H1 (cell line): ENCODE results near the gene DCLK1. TPM values are rescaled to one million over a fixed set of nuclear protein-coding genes. Genes with fewer than 3 reads are reported as not detected.

Experiments
- CTCF ChIA-PET: fragments of 300-600 bp; sonication (Branson Sonifier 250); formaldehyde crosslinking; loops from one replicate; lab custom pipeline; 2021; ENCODE audit not compliant: partially characterized antibody; lab: Charles Lee
- POLR2A ChIA-PET: fragments of 300-600 bp; sonication (Branson Sonifier 250); formaldehyde crosslinking; loops from one replicate; lab custom pipeline; 2021; ENCODE audit warnings: inconsistent platforms; ENCODE audit not compliant: partially characterized antibody; lab: Charles Lee
- DNase-seq, 2 experiments: peaks; one replicate each; pipeline versions ENCODE4 v3.0.0 to v3.0.0-alpha.2; 2010 to 2022; ENCODE audit warnings: low spot score in 2 of 2, low read depth in 1 of 2, mixed read lengths in 1 of 2
- FAIRE-seq: peaks from 2 replicates; lab custom pipeline; 2011; peaks lifted over from hg19 to GRCh38; lab: Jason Lieb, UNC
- H2AFZ ChIP-seq: 2 replicates; pipeline ENCODE4 v1.8.1; 2012; ENCODE audit warnings: low read length, inconsistent platforms
- H2AK5ac ChIP-seq: 2 replicates; pipeline ENCODE4 v1.6.1; 2013; ENCODE audit warnings: low read depth, low read length
- H2BK120ac ChIP-seq: replicated peaks from 2 replicates; pipeline ENCODE3; 2013; ENCODE audit warnings: low read depth, low read length, inconsistent platforms
- H2BK12ac ChIP-seq: 2 replicates; pipeline ENCODE4 v1.6.1; 2013; ENCODE audit warnings: low read depth, low read length
- H2BK15ac ChIP-seq: 2 replicates; pipeline ENCODE4 v1.6.1; 2013; ENCODE audit warnings: low read length
- H2BK20ac ChIP-seq: 2 replicates; pipeline ENCODE4 v1.6.1; 2013; ENCODE audit warnings: low read length
- H2BK5ac ChIP-seq: 2 replicates; pipeline ENCODE4 v1.6.1; 2013; ENCODE audit warnings: low read depth, low read length
- H3K14ac ChIP-seq: 2 replicates; pipeline ENCODE4 v1.6.1; 2013; ENCODE audit warnings: inconsistent platforms; ENCODE audit not compliant: insufficient read length
- H3K18ac ChIP-seq: 2 replicates; pipeline ENCODE4 v1.6.1; 2013; ENCODE audit warnings: low read length; ENCODE audit errors: extremely low read depth
- H3K23ac ChIP-seq: 2 replicates; pipeline ENCODE4 v1.6.1; 2013; ENCODE audit warnings: inconsistent platforms; ENCODE audit not compliant: insufficient read length
- H3K23me2 ChIP-seq: 2 replicates; pipeline ENCODE4 v1.6.1; 2013; ENCODE audit warnings: low read depth, low read length
- H3K27ac ChIP-seq: 2 replicates; pipeline ENCODE4 v1.6.1; 2011; ENCODE audit warnings: low read depth, low read length, inconsistent platforms
- H3K27me3 ChIP-seq, 4 experiments: replicated peaks in 1 of 4; 1 replicate in 1 of 4; 2 replicates in 3 of 4; pipeline versions ENCODE4 v1.6.1 to v1.8.1; 2011 to 2013; ENCODE audit warnings: low read length in 3 of 4, mild to moderate bottlenecking in 3 of 4, inconsistent platforms in 2 of 4, mixed read lengths in 2 of 4, moderate library complexity in 1 of 4; ENCODE audit not compliant: control insufficient read depth in 3 of 4, insufficient read depth in 3 of 4; ENCODE audit errors: extremely low read depth in 1 of 4
- H3K36me3 ChIP-seq, 4 experiments: 2 replicates each; pipeline versions ENCODE4 v1.6.1 to v1.8.1; 2011 to 2013; ENCODE audit warnings: mild to moderate bottlenecking in 4 of 4, low read length in 3 of 4, moderate library complexity in 2 of 4, control low read depth in 1 of 4, inconsistent platforms in 1 of 4; ENCODE audit not compliant: insufficient read depth in 4 of 4, control insufficient read depth in 2 of 4
- H3K4ac ChIP-seq: replicated peaks from 2 replicates; pipeline ENCODE3; 2013; ENCODE audit warnings: low read length, low read depth, mixed read lengths, inconsistent platforms; ENCODE audit not compliant: insufficient read length
- H3K4me1 ChIP-seq, 4 experiments: replicated peaks in 1 of 4; 1 replicate in 1 of 4; 2 replicates in 3 of 4; pipeline versions ENCODE4 v1.6.1 to v1.8.1; 2011 to 2013; ENCODE audit warnings: low read length in 3 of 4, inconsistent platforms in 2 of 4, mixed read lengths in 1 of 4; ENCODE audit not compliant: insufficient read depth in 4 of 4, control insufficient read depth in 3 of 4
- H3K4me2 ChIP-seq, 2 experiments: 2 replicates each; pipeline versions ENCODE4 v1.6.1 to v1.8.1; 2011 to 2013; ENCODE audit warnings: low read depth in 2 of 2, low read length in 2 of 2, control low read depth in 1 of 2, inconsistent platforms in 1 of 2, mild to moderate bottlenecking in 1 of 2; ENCODE audit not compliant: insufficient read depth in 1 of 2
- H3K4me3 ChIP-seq, 4 experiments: fragments of 200-600, 300-600 bp in 1 of 4; sonication (generic), shearing (Covaris generic), sonication (Bioruptor Twin) in 1 of 4; 2 replicates each; pipeline versions ENCODE4 v1.5.1 to v1.8.1; 2011 to 2016; ENCODE audit warnings: low read length in 4 of 4, low read depth in 3 of 4, control low read depth in 2 of 4, inconsistent platforms in 2 of 4, mild to moderate bottlenecking in 2 of 4, mixed read lengths in 1 of 4, moderate library complexity in 1 of 4; ENCODE audit not compliant: insufficient read depth in 2 of 4; ENCODE audit errors: extremely low read depth in 1 of 4
- H3K56ac ChIP-seq: replicated peaks from 2 replicates; pipeline ENCODE3; 2013; ENCODE audit warnings: low read depth, mild to moderate bottlenecking, mixed read lengths, low read length, inconsistent platforms; ENCODE audit not compliant: insufficient read length
- H3K79me1 ChIP-seq: 2 replicates; pipeline ENCODE4 v1.6.1; 2013; ENCODE audit warnings: low read depth, low read length, control low read depth
- H3K79me2 ChIP-seq, 2 experiments: 2 replicates each; pipeline versions ENCODE4 v1.6.1 to v1.8.1; 2012 to 2013; ENCODE audit warnings: low read length in 2 of 2, mild to moderate bottlenecking in 2 of 2, inconsistent platforms in 1 of 2; ENCODE audit not compliant: insufficient read depth in 2 of 2, control insufficient read depth in 1 of 2
- H3K9ac ChIP-seq, 4 experiments: replicated peaks in 1 of 4; 1 replicate in 1 of 4; 2 replicates in 3 of 4; pipeline versions ENCODE4 v1.6.1 to v1.8.1; 2011 to 2013; ENCODE audit warnings: low read depth in 3 of 4, low read length in 3 of 4, control low read depth in 2 of 4, mild to moderate bottlenecking in 2 of 4, moderate library complexity in 2 of 4, inconsistent platforms in 1 of 4; ENCODE audit errors: extremely low read depth in 1 of 4
- H3K9me3 ChIP-seq, 2 experiments: 2 replicates each; pipeline versions ENCODE4 v1.6.1 to v1.8.1; 2012 to 2013; ENCODE audit warnings: mild to moderate bottlenecking in 2 of 2, moderate library complexity in 2 of 2, control low read depth in 1 of 2, inconsistent platforms in 1 of 2, low read depth in 1 of 2, low read length in 1 of 2, mixed read lengths in 1 of 2; ENCODE audit not compliant: insufficient read depth in 2 of 2
- H4K20me1 ChIP-seq, 2 experiments: replicated peaks in 1 of 2; 2 replicates each; pipeline versions ENCODE3 to v1.8.1; 2011 to 2013; ENCODE audit warnings: inconsistent platforms in 2 of 2, low read length in 2 of 2, mild to moderate bottlenecking in 1 of 2; ENCODE audit not compliant: insufficient read depth in 2 of 2, control insufficient read depth in 1 of 2
- H4K5ac ChIP-seq: 2 replicates; pipeline ENCODE4 v1.6.1; 2013; ENCODE audit warnings: low read length, low read depth, mixed read lengths, inconsistent platforms; ENCODE audit not compliant: insufficient read length
- H4K8ac ChIP-seq: 2 replicates; pipeline ENCODE4 v1.8.0; 2013; ENCODE audit warnings: mild to moderate bottlenecking, moderate library complexity, low read length, inconsistent platforms; ENCODE audit not compliant: insufficient read depth; ENCODE audit errors: extremely low read depth
- H4K91ac ChIP-seq: replicated peaks from 2 replicates; pipeline ENCODE3; 2013; ENCODE audit warnings: low read length, mixed read lengths, inconsistent platforms; ENCODE audit not compliant: insufficient read length
- BRCA1 ChIP-seq: IDR thresholded peaks from 2 replicates; pipeline ENCODE4 v1.6.1; 2012; ENCODE audit warnings: low read depth, low read length, improper control_type of control experiment
- CEBPB ChIP-seq: IDR thresholded peaks from 2 replicates; pipeline ENCODE4 v1.6.1; 2012; ENCODE audit warnings: low read depth, low read length
- CHD2 ChIP-seq: IDR thresholded peaks from 2 replicates; pipeline ENCODE4 v1.6.1; 2012; ENCODE audit warnings: low read length, improper control_type of control experiment
- CTBP2 ChIP-seq: IDR thresholded peaks from 2 replicates; pipeline ENCODE4 v1.7.0; 2011; ENCODE audit warnings: borderline replicate concordance, mild to moderate bottlenecking, moderate library complexity, mixed read lengths, low read length; ENCODE audit not compliant: insufficient read depth, insufficient read length
- EZH2 ChIP-seq: fragments of 200-600 bp; sonication (generic); IDR thresholded peaks from 2 replicates; pipeline ENCODE4 v1.7.1; 2012; ENCODE audit warnings: low read depth, mild to moderate bottlenecking, moderate library complexity, low read length, inconsistent platforms; ENCODE audit not compliant: severe bottlenecking
- KDM5A ChIP-seq: fragments of 200-600 bp; IDR thresholded peaks from 2 replicates; pipeline ENCODE4 v1.7.1; 2012; ENCODE audit warnings: mild to moderate bottlenecking, low read length, inconsistent platforms, mixed read lengths
- MAFK ChIP-seq: IDR thresholded peaks from 2 replicates; pipeline ENCODE4 v1.6.1; 2012; ENCODE audit warnings: low read depth, mild to moderate bottlenecking, improper control_type of control experiment, low read length
- RFX5 ChIP-seq: IDR thresholded peaks from 2 replicates; pipeline ENCODE4 v1.6.1; 2011; ENCODE audit warnings: low read depth, low read length, improper control_type of control experiment, borderline replicate concordance
- SIN3A ChIP-seq, 2 experiments: IDR thresholded peaks in 1 of 2; conservative IDR thresholded peaks in 1 of 2; 2 replicates each; pipeline ENCODE4 v1.6.1; 2011 to 2012; ENCODE audit warnings: low read length in 2 of 2, improper control_type of control experiment in 1 of 2, low read depth in 1 of 2, mild to moderate bottlenecking in 1 of 2
- SP1 ChIP-seq: IDR thresholded peaks from 2 replicates; pipeline ENCODE4 v1.6.1; 2011; ENCODE audit warnings: low read depth, low read length
- YY1 ChIP-seq: IDR thresholded peaks from 2 replicates; pipeline ENCODE4 v1.6.1; 2011; ENCODE audit warnings: low read depth, mild to moderate bottlenecking, low read length
- WGBS, 2 experiments: shearing (Covaris generic) in 1 of 2; methylation state at CpG; one replicate each; pipeline versions ENCODE4 v1.1.6 to v1.1.7; 2013 to 2015; ENCODE audit warnings: low lambda C conversion rate in 2 of 2, mixed read lengths in 2 of 2, inconsistent platforms in 1 of 2, low coverage in 1 of 2, missing lambda C conversion rate in 1 of 2; ENCODE audit not compliant: insufficient replicate concordance in 2 of 2, insufficient coverage in 1 of 2, insufficient read length in 1 of 2; ENCODE audit errors: extremely low coverage in 1 of 2, missing lambda C conversion rate in 1 of 2; 5-methylcytosine and 5-hydroxymethylcytosine counted together
- polyA plus RNA-seq, 7 experiments: library from polyadenylated mRNA; depleted of rRNA in 3 of 7; stranded (reverse) in 5 of 7; unstranded in 2 of 7; fragments of >200 nt in 5 of 7; fragments of 200-250 nt in 2 of 7; gene quantifications; 1 replicate in 5 of 7; 2 replicates in 1 of 7; 4 replicates in 1 of 7; pipeline versions ENCODE4 v1.2.1 to v1.2.3, GENCODE V29; 2011 to 2013; ENCODE audit warnings: missing spikeins in 2 of 7, mixed read lengths in 2 of 7
- total RNA-seq: library from RNA; stranded (reverse); fragmentation: NEBNext Ultra II Directional; extraction: Animal tissue kit (Norgen Biotek cat#: 25700); gene quantifications from 2 replicates; pipeline ENCODE4 v1.2.1, GENCODE V29; 2021
- TF ChIP-seq, protein P1 (sequence below): IDR thresholded peaks from 2 replicates; pipeline ENCODE4 v1.6.1; 2012; ENCODE audit warnings: low read length, inconsistent platforms

DCLK1 gene
- total and polyA plus RNA-seq, 2 of the 8 experiments (the other 6 are each of a cell fraction or from before 2014, with no cell fraction given), result 22.8 to 41.0 TPM

DNA sequence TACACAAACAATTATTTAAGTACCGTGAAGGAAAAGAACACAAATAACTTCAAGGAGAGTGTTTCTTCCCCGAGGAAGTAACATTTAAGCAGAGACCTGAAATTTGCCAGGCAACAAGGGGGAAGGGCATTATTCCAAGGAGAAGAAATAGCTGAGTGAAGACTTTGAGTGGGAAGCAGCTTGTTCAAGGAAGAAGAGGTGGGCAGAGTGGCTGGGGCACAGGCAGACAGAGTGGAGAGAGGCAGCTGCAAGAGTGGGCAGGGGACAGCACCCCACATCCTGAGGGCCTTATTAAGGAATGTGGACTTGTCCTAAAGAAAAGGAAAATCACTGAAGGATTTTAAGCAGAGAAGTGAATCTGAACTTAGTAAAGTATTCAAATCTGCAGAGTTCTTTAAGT, 4.7 kb upstream of the DCLK1 start:
- Histone ChIP-seq H3K23ac (no peak overlapping the region), H4K20me1 (no peaks in the 10 kb centered on the region), H3K23me2 (peaks cover 6% of the 10 kb centered on the region), H3K79me2 (no peaks in the 10 kb centered on the region), H4K5ac (no peak overlapping the region), H4K8ac (no peak overlapping the region), H3K27ac (no peak overlapping the region), H3K36me3 (no peaks in the 10 kb centered on the region), H3K9me3 (no peaks in the 10 kb centered on the region), H3K4me3 (no peak overlapping the region), H2BK20ac (no peak overlapping the region), H3K4me1 (peaks cover 0 to 4% (median 3%) of the 10 kb centered on the region in 4 experiments; a peak in 5 of 7 replicates), H3K4ac (no peak overlapping the region), H2BK5ac (no peak overlapping the region), H3K9ac (no peak overlapping the region), H3K27me3 (peaks cover 0 to 10% (median 9%) of the 10 kb centered on the region in 4 experiments; a peak in 6 of 7 replicates), H2BK120ac (no peak overlapping the region), H2BK12ac (no peak overlapping the region), H3K79me1 (no peaks in the 10 kb centered on the region), H3K14ac (no peak overlapping the region), H3K56ac (no peak overlapping the region), H3K18ac (no peak overlapping the region), H2AK5ac (no peak overlapping the region), H4K91ac (no peak overlapping the region), H2AFZ (no peak overlapping the region), H3K4me2 (no peak overlapping the region), H2BK15ac (no peak overlapping the region)
- FAIRE-seq (no peak), DNase-seq (no peak)
- POLR2A ChIA-PET, result no interaction called here
- CTCF ChIA-PET, result interaction anchor here (0.6 to 1.7 kb wide), 3 partner anchors 52 to 157 kb away, joined by 3 to 4 read pairs (median 3); no protein-coding TSS in a partner anchor
- WGBS, 2 experiments, result 85% methylated on average over 2 of the region's 2 CpGs; no CpG with 5 or more reads in 1 of the 2 experiments
- TF ChIP-seq YY1 (no peak), RFX5 (no peak), SP1 (no peak), MAFK (no peak), BRCA1 (no peak), CTBP2 (no peak), KDM5A (no peak), EZH2 (no peak), CEBPB (no peak), SIN3A (conservative IDR thresholded peaks at IDR 0.05 in 1 of 2, IDR thresholded peaks at IDR 0.05 in 1 of 2; ENCODE audit: low read depth in 1 of 2, low read length in 2 of 2) (no peak), CHD2 (no peak)
- TF ChIP-seq, protein P1, sequence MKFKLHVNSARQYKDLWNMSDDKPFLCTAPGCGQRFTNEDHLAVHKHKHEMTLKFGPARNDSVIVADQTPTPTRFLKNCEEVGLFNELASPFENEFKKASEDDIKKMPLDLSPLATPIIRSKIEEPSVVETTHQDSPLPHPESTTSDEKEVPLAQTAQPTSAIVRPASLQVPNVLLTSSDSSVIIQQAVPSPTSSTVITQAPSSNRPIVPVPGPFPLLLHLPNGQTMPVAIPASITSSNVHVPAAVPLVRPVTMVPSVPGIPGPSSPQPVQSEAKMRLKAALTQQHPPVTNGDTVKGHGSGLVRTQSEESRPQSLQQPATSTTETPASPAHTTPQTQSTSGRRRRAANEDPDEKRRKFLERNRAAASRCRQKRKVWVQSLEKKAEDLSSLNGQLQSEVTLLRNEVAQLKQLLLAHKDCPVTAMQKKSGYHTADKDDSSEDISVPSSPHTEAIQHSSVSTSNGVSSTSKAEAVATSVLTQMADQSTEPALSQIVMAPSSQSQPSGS, result no peak
